ENCODE results near the gene SLC7A8. TPM values are rescaled to one million over a fixed set of nuclear protein-coding genes. Genes with fewer than 3 reads are reported as not detected.
"Not testable (repeated sequence)": the region's sequence is repeated elsewhere in the genome, so short reads cannot be mapped to it uniquely, and the experiment has no call there.

The SLC7A8 gene
- total and polyA plus RNA-seq, 9 donors = 45.9 to 161 (median 95.4) TPM

GRCh38 chr14:23207146-23207540 is 23.7 kb upstream of the SLC7A8 start:
- Histone ChIP-seq H3K4me1 (ENCODE audit: insufficient read depth) (no peaks in the 10 kb centered on the region), H3K36me3 (no peaks in the 10 kb centered on the region), H3K27ac (no peak overlapping the region), H3K4me3 (no peak overlapping the region), H3K9me3 (no peaks in the 10 kb centered on the region), H3K27me3 (no peaks in the 10 kb centered on the region)
- intact Hi-C loops (cut with DNase I) = no loop called here
- TF ChIP-seq CTCF (IDR thresholded peaks at IDR 0.05) (no peak), EP300 (IDR thresholded peaks at IDR 0.05) (no peak), POLR2A (IDR thresholded peaks at IDR 0.05) (no peak)
- no peak for DNase-seq
- 57 to 64% (median 60%) methylated on average over 3 of the region's 3 CpGs for WGBS, 3 donors

GRCh38 chr14:23206422-23207145 is 23.1 kb upstream of the SLC7A8 start:
- Histone ChIP-seq H3K9me3 (no peaks in the 10 kb centered on the region), H3K27me3 (no peaks in the 10 kb centered on the region), H3K4me1 (ENCODE audit: insufficient read depth) (no peaks in the 10 kb centered on the region), H3K27ac (no peak overlapping the region), H3K4me3 (no peak overlapping the region), H3K36me3 (no peaks in the 10 kb centered on the region)
- intact Hi-C loops (cut with DNase I) = no loop called here
- WGBS, 3 donors = 70 to 78% (median 71%) methylated on average over 3 of the region's 3 CpGs
- no peak for TF ChIP-seq POLR2A (IDR thresholded peaks at IDR 0.05)
- DNase-seq = no peak

GRCh38 chr14:23202001-23202400 is 18.5 kb upstream of the SLC7A8 start:
- intact Hi-C loops (cut with DNase I) = no loop called here
- no peak for DNase-seq
- Histone ChIP-seq H3K4me1 (ENCODE audit: insufficient read depth) (no peaks in the 10 kb centered on the region), H3K9me3 (no peaks in the 10 kb centered on the region), H3K27ac (no peak overlapping the region), H3K36me3 (no peaks in the 10 kb centered on the region), H3K27me3 (no peaks in the 10 kb centered on the region), H3K4me3 (no peak overlapping the region)
- 94 to 95% (median 95%) methylated on average over 7 of the region's 7 CpGs for WGBS, 3 donors
- TF ChIP-seq EP300 (IDR thresholded peaks at IDR 0.05) = no peak
- no peak for TF ChIP-seq POLR2A (IDR thresholded peaks at IDR 0.05)
- no peak for TF ChIP-seq CTCF (IDR thresholded peaks at IDR 0.05)

- WGBS, 3 donors = 89 to 96% (median 92%) methylated on average over 1 of the region's 1 CpG
- H3K4me1 ChIP-seq (ENCODE audit: insufficient read depth); H3K27ac ChIP-seq; H3K36me3 ChIP-seq; H3K4me3 ChIP-seq; intact Hi-C loops (cut with DNase I); DNase-seq; H3K9me3 ChIP-seq; H3K27me3 ChIP-seq: not testable (repeated sequence)
These were observed 15.7 kb upstream of the SLC7A8 start for GRCh38 chr14:23199141-23199540.

GRCh38 chr14:23196487-23196886 is 13.0 kb upstream of the SLC7A8 start:
- H3K27ac ChIP-seq; H3K27me3 ChIP-seq; H3K36me3 ChIP-seq; H3K9me3 ChIP-seq; DNase-seq; intact Hi-C loops (cut with DNase I); H3K4me1 ChIP-seq (ENCODE audit: insufficient read depth); H3K4me3 ChIP-seq: not testable (repeated sequence)
- 88 to 98% (median 94%) methylated on average over 2 of the region's 2 CpGs for WGBS, 3 donors

- Histone ChIP-seq H3K36me3 (no peaks in the 10 kb centered on the region), H3K27ac (no peak overlapping the region), H3K27me3 (no peaks in the 10 kb centered on the region), H3K4me1 (ENCODE audit: insufficient read depth) (no peaks in the 10 kb centered on the region), H3K4me3 (no peak overlapping the region), H3K9me3 (no peaks in the 10 kb centered on the region)
- WGBS, 3 donors = 69 to 76% (median 74%) methylated on average over 7 of the region's 7 CpGs
- no peak for DNase-seq
- TF ChIP-seq EP300 (IDR thresholded peaks at IDR 0.05) = no peak
- no peak for TF ChIP-seq POLR2A (IDR thresholded peaks at IDR 0.05)
- TF ChIP-seq CTCF (IDR thresholded peaks at IDR 0.05) = no peak
- intact Hi-C loops (cut with DNase I) = no loop called here
These were observed 12.2 kb upstream of the SLC7A8 start for GRCh38 chr14:23195552-23196101.
